ENCODE measurements around the gene PRKCA. TPM values are rescaled to one million over a fixed set of nuclear protein-coding genes. Genes with fewer than 3 reads are reported as not detected.

Gene PRKCA
- total RNA-seq, 4 donors from 2014 or later, result 26.0 to 89.0 (median 32.8) TPM

DNA sequence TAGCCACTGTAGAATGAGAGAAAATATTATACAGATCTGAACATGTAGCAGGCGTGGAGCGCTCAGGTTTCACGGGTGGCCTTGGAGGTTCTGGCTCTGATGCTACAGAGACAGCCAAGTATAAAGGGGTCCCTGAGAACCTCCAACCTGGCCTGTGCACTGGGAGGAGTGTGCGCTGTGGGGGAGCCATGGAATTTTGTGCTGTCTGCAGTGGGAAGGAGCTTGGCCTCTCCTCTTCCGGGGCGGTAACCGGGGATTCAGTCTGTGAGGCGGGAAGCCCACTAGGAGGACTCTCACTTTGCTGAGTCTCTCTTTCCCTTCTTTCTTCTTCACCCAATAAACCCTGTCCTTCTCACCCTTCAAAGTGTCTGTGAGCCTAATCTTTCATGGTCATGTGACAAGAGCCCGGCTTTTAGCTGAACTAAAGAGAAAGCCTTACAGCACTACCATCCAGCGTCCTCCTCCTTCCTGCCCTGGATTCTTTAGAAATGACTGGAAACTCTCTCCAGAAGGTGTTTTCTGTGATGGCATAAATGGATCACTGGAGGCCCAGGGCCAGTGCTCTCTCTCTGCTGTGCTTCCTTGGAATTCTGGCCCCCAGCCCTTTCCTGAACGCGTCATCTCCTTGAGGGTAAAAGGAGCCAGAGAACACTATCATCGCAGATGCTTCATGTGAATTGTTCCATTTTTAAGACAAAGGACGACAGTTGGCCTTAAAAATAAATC, 300.4 kb downstream of the PRKCA start:
- Histone ChIP-seq H3K9me3 (no peaks in the 10 kb centered on the region), H3K36me3 (no peaks in the 10 kb centered on the region), H3K4me3 (no peak overlapping the region), H3K27ac (no peak overlapping the region), H3K4me1 (peaks cover 0 to 6% (median 0%) of the 10 kb centered on the region in 3 donors), H3K27me3 (no peaks in the 10 kb centered on the region)
- TF ChIP-seq POLR2AphosphoS5 (IDR thresholded peaks at IDR 0.05), result no peak
- TF ChIP-seq EP300 (IDR thresholded peaks at IDR 0.05), result no peak
- TF ChIP-seq POLR2A (IDR thresholded peaks at IDR 0.05), result no peak
- TF ChIP-seq, protein P1, sequence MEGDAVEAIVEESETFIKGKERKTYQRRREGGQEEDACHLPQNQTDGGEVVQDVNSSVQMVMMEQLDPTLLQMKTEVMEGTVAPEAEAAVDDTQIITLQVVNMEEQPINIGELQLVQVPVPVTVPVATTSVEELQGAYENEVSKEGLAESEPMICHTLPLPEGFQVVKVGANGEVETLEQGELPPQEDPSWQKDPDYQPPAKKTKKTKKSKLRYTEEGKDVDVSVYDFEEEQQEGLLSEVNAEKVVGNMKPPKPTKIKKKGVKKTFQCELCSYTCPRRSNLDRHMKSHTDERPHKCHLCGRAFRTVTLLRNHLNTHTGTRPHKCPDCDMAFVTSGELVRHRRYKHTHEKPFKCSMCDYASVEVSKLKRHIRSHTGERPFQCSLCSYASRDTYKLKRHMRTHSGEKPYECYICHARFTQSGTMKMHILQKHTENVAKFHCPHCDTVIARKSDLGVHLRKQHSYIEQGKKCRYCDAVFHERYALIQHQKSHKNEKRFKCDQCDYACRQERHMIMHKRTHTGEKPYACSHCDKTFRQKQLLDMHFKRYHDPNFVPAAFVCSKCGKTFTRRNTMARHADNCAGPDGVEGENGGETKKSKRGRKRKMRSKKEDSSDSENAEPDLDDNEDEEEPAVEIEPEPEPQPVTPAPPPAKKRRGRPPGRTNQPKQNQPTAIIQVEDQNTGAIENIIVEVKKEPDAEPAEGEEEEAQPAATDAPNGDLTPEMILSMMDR (IDR thresholded peaks at IDR 0.05), result no peak
- 74 to 80% methylated on average over 9 to 14 of the region's 14 CpGs for WGBS, 2 donors (ENCODE audit: low coverage in 1 of 2)
- no peak for ATAC-seq

DNA sequence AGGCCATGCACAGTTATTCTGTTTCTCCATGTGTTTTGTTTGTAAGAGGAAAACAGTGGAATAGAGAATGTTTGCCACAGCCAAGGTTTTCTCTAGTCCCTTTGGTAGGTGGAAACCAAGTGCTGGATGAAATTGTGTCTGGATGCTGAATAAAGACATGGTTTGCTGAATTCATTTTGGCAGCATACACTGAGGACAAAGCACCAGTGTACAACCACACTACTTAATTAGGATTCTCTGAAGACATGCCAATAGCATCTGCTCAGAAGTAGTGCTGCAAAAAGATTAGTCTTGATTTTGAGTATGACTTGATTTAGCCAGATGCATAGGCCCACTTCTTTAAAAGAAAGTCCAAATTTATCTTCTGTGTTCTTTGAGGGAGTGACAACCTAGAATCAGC, 302.0 kb downstream of the PRKCA start:
- H3K27me3 ChIP-seq, result no peaks in the 10 kb centered on the region
- no peak for ATAC-seq
- H3K27ac ChIP-seq, result no peak overlapping the region
- no peaks in the 10 kb centered on the region for H3K36me3 ChIP-seq
- H3K4me1 ChIP-seq, result peaks cover 0 to 6% (median 0%) of the 10 kb centered on the region in 3 donors
- no peak overlapping the region for H3K4me3 ChIP-seq
- no peaks in the 10 kb centered on the region for H3K9me3 ChIP-seq
- no peak for TF ChIP-seq POLR2AphosphoS5 (IDR thresholded peaks at IDR 0.05)
- no peak for TF ChIP-seq POLR2A (IDR thresholded peaks at IDR 0.05)
- TF ChIP-seq, protein P1 (IDR thresholded peaks at IDR 0.05), result no peak
- no peak for TF ChIP-seq EP300 (IDR thresholded peaks at IDR 0.05)

DNA sequence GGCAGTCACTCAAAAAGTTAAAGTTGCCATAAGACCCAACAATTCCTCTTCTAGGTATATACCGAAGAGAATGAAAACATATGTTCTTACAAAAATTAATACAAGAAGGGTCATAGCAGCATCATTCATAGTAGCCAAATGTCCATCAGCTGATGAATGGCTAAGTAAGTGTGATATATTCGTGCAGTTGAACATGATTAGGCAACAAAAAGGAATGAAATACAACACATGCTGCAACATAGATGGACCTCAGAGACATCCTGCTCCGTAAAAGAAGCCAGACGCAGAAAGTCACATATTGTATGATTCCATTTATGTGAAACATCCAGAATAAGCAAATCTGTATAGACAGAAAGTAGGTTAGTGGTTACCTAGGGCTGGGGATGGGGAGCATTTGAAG, 303.1 kb downstream of the PRKCA start:
- H3K27ac ChIP-seq, result no peak overlapping the region
- H3K4me1 ChIP-seq, result peaks cover 0 to 6% (median 0%) of the 10 kb centered on the region in 3 donors
- TF ChIP-seq POLR2A (IDR thresholded peaks at IDR 0.05) (no peak), EP300 (IDR thresholded peaks at IDR 0.05) (no peak), POLR2AphosphoS5 (IDR thresholded peaks at IDR 0.05) (no peak)
- TF ChIP-seq, protein P1 (IDR thresholded peaks at IDR 0.05), result no peak
- H3K4me3 ChIP-seq, result no peak overlapping the region
- no peak for ATAC-seq
- 45 to 86% methylated on average over 4 of the region's 4 CpGs for WGBS, 2 donors (ENCODE audit: low coverage in 1 of 2)
- no peaks in the 10 kb centered on the region for H3K36me3 ChIP-seq
- H3K9me3 ChIP-seq, result peaks cover 0 to 7% (median 0%) of the 10 kb centered on the region in 3 donors
- no peaks in the 10 kb centered on the region for H3K27me3 ChIP-seq

DNA sequence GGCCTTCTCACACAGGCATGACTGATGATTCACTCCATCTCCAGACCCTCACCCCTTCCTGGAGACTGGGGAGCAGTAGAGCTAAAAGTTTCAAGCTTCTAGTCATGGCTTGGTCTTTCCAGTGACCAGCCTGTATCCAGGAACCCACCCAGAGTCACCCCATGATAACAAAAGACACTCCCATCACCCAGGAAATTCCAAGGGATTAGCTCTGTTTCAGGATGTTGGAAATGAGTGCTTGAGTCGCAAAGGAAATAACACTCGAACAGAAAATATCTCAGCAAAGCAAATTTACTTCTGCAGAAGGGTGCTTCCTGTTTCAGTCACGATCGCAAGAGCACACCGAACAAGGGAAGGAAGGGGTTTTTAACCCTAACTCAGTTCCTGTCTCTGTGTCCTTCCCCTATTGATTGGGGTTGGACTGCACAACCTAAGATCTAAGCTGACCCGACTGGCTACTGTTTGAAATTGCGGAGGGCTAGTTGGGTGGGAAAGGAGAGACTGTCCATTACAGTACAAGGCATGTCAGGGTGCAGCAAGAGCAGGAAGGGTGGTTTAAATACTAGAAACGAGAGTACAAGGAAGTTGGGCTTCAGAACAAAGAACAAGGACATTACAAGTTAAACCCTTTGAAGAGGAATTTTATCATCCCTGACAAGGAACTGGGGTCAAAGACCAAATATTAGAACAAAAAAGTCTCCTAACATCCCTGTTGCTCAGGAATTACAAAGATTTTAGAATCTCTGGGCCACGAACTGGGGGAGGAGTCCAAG, 308.1 kb downstream of the PRKCA start:
- TF ChIP-seq POLR2AphosphoS5 (IDR thresholded peaks at IDR 0.05) (no peak), EP300 (IDR thresholded peaks at IDR 0.05) (no peak)
- no peak for ATAC-seq
- WGBS, 2 donors (ENCODE audit: low coverage in 1 of 2), result 66 to 80% methylated on average over 6 to 9 of the region's 9 CpGs
- H3K36me3 ChIP-seq, result no peaks in the 10 kb centered on the region
- H3K4me1 ChIP-seq, result no peaks in the 10 kb centered on the region
- no peaks in the 10 kb centered on the region for H3K27me3 ChIP-seq
- H3K27ac ChIP-seq, result no peak overlapping the region
- peaks cover 0 to 8% (median 0%) of the 10 kb centered on the region in 3 donors for H3K9me3 ChIP-seq
- no peak overlapping the region for H3K4me3 ChIP-seq

DNA sequence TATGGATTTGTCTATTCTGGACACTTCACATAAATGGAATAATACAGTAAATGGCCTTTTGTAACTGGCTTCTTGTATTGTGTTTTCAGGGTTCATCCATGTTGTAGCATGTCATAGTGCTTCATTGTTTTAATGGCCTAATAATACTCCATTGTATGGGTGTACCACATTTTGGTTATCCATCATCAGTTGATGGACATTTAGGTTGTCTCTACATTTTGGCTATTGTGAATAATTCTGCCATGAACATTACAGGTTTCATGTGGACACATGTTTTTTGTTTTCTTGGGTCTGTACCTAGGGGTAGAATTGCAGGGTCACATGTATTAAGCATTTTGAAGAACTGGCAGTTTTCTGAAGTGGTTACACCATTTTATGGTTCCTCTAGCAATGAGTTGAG, 309.0 kb downstream of the PRKCA start:
- no peak overlapping the region for H3K27ac ChIP-seq
- TF ChIP-seq POLR2A (IDR thresholded peaks at IDR 0.05) (no peak), EP300 (IDR thresholded peaks at IDR 0.05) (no peak), POLR2AphosphoS5 (IDR thresholded peaks at IDR 0.05) (no peak)
- TF ChIP-seq, protein P1 (IDR thresholded peaks at IDR 0.05), result no peak
- H3K4me1 ChIP-seq, result no peaks in the 10 kb centered on the region
- no peaks in the 10 kb centered on the region for H3K27me3 ChIP-seq
- H3K4me3 ChIP-seq, result no peak overlapping the region
- H3K9me3 ChIP-seq, result peaks cover 0 to 8% (median 0%) of the 10 kb centered on the region in 3 donors
- ATAC-seq, result no peak
- H3K36me3 ChIP-seq, result no peaks in the 10 kb centered on the region

Data from gastroesophageal sphincter (tissue), 4 donors.